ENCODE data around the gene CFAP410.

GRCh38 chr21:44327603-44327974, 11.6 kb downstream of the CFAP410 start:
- TF ChIP-seq CTCF (IDR thresholded peaks at IDR 0.05; ENCODE audit: insufficient read depth, low read length) (no peak), POLR2AphosphoS5 (IDR thresholded peaks at IDR 0.05; ENCODE audit: low read depth) (peak; percentile 78)
- TF ChIP-seq, protein P1, sequence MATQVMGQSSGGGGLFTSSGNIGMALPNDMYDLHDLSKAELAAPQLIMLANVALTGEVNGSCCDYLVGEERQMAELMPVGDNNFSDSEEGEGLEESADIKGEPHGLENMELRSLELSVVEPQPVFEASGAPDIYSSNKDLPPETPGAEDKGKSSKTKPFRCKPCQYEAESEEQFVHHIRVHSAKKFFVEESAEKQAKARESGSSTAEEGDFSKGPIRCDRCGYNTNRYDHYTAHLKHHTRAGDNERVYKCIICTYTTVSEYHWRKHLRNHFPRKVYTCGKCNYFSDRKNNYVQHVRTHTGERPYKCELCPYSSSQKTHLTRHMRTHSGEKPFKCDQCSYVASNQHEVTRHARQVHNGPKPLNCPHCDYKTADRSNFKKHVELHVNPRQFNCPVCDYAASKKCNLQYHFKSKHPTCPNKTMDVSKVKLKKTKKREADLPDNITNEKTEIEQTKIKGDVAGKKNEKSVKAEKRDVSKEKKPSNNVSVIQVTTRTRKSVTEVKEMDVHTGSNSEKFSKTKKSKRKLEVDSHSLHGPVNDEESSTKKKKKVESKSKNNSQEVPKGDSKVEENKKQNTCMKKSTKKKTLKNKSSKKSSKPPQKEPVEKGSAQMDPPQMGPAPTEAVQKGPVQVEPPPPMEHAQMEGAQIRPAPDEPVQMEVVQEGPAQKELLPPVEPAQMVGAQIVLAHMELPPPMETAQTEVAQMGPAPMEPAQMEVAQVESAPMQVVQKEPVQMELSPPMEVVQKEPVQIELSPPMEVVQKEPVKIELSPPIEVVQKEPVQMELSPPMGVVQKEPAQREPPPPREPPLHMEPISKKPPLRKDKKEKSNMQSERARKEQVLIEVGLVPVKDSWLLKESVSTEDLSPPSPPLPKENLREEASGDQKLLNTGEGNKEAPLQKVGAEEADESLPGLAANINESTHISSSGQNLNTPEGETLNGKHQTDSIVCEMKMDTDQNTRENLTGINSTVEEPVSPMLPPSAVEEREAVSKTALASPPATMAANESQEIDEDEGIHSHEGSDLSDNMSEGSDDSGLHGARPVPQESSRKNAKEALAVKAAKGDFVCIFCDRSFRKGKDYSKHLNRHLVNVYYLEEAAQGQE (IDR thresholded peaks at IDR 0.05; ENCODE audit: insufficient replicate concordance, low read depth): no peak

Data from HL-60 (cell line).